GM12872 (cell line): ENCODE results near the gene ATCAY.
A peak's percentile ranks its signal among the peaks of the same experiment; 100 is the strongest.

Experiments
- CTCF ChIP-seq: IDR thresholded peaks from 3 replicates; pipeline ENCODE4 v1.5.1; 2011; ENCODE audit warnings: low read depth, mild to moderate bottlenecking, low read length, moderate library complexity; ENCODE audit not compliant: insufficient read depth

ATCAY gene

GRCh38 chr19:3837332-3837731, 43.2 kb upstream of the ATCAY start:
- no peak for TF ChIP-seq CTCF

GRCh38 chr19:3837922-3838321, 42.6 kb upstream of the ATCAY start:
- no peak for TF ChIP-seq CTCF

- no peak for TF ChIP-seq CTCF
Measured at GRCh38 chr19:3838661-3839060, 41.8 kb upstream of the ATCAY start.

- TF ChIP-seq CTCF = no peak
Measured at GRCh38 chr19:3839941-3840340, 40.5 kb upstream of the ATCAY start.

GRCh38 chr19:3840804-3841203, 39.7 kb upstream of the ATCAY start:
- no peak for TF ChIP-seq CTCF

GRCh38 chr19:3842948-3843347, 37.5 kb upstream of the ATCAY start:
- no peak for TF ChIP-seq CTCF

- no peak for TF ChIP-seq CTCF
Measured at GRCh38 chr19:3844596-3844995, 35.9 kb upstream of the ATCAY start.

- TF ChIP-seq CTCF = peak; percentile 68
Measured at GRCh38 chr19:3849092-3849491, 31.4 kb upstream of the ATCAY start.
